Suprapubic skin (tissue), 4 donors: ENCODE measurements around the gene RNF40. TPM values are rescaled to one million over a fixed set of nuclear protein-coding genes. Genes with fewer than 3 reads are reported as not detected.

Source experiments
- DNase-seq, 2 donors: peaks; one replicate each; pipeline ENCODE4 v3.0.0-alpha.2; 2019; ENCODE audit warnings: low spot score in 2 of 2
- H3K27ac ChIP-seq: fragments of 200-600 bp; sonication (generic); one replicate; pipeline ENCODE4 v1.5.1; 2019
- H3K27me3 ChIP-seq: fragments of 200-600 bp; sonication (generic); one replicate; pipeline ENCODE4 v1.5.1; 2019
- H3K36me3 ChIP-seq: fragments of 200-600 bp; sonication (generic); one replicate; pipeline ENCODE4 v1.5.1; 2019
- H3K4me1 ChIP-seq: fragments of 200-600 bp; sonication (generic); one replicate; pipeline ENCODE4 v1.5.1; 2019
- H3K4me3 ChIP-seq: fragments of 200-600 bp; sonication (generic); one replicate; pipeline ENCODE4 v1.5.1; 2019; ENCODE audit warnings: mild to moderate bottlenecking
- H3K9me3 ChIP-seq: fragments of 200-600 bp; sonication (generic); one replicate; pipeline ENCODE4 v1.5.1; 2019
- CTCF ChIP-seq, 2 donors: fragments of 200-600 bp in 1 of 2; fragments of 450-650 bp in 1 of 2; sonication (generic) in 1 of 2; IDR thresholded peaks; one replicate each; pipeline ENCODE4 v1.5.1; 2016 to 2019; ENCODE audit warnings: antibody characterized with exemption in 2 of 2, mild to moderate bottlenecking in 1 of 2, moderate library complexity in 1 of 2
- EP300 ChIP-seq: sonication (generic); formaldehyde crosslinking; IDR thresholded peaks from one replicate; pipeline ENCODE4 v1.6.1; 2017; ENCODE audit warnings: antibody characterized with exemption
- POLR2A ChIP-seq, 2 donors: fragments of 450-650 bp; IDR thresholded peaks; one replicate each; pipeline ENCODE4 v1.6.1; 2017; ENCODE audit warnings: antibody characterized with exemption in 2 of 2, mild to moderate bottlenecking in 2 of 2, moderate library complexity in 2 of 2
- POLR2AphosphoS5 ChIP-seq, 3 donors: sonication (generic); formaldehyde crosslinking; IDR thresholded peaks; one replicate each; pipeline ENCODE4 v1.6.1; 2017; ENCODE audit warnings: antibody characterized with exemption in 3 of 3
- WGBS: methylation state at CpG from one replicate; pipeline ENCODE4 v1.1.5; 2018; 5-methylcytosine and 5-hydroxymethylcytosine counted together
- total RNA-seq, 4 donors: library from RNA; depleted of rRNA; stranded (reverse); fragments of >200 nt; gene quantifications; one replicate each; pipeline ENCODE4 v1.1.0, GENCODE V29; 2016

Gene RNF40
- total RNA-seq = 10 to 100 TPM; 65.6 to 89.7 (median 76.5) TPM

- Histone ChIP-seq H3K27me3 (no peaks in the 10 kb centered on the region), H3K4me1 (peaks cover 29% of the 10 kb centered on the region)
- peak; percentile 98 for DNase-seq
Measured at GRCh38 chr16:30761928-30762902, at the start of gene RNF40, which contains the start of gene CFAP119. TSS of gene RNF40 (plus strand) at chr16:30762322. CDS start at chr16:30762546, 224 bp downstream. TSS of gene CFAP119 (minus strand) at chr16:30762062. CDS start at chr16:30761748, 314 bp downstream.

GRCh38 chr16:30715750-30716445 is 46.2 kb upstream of the RNF40 start:
- Histone ChIP-seq H3K27me3 (no peaks in the 10 kb centered on the region), H3K27ac (no peak overlapping the region), H3K36me3 (peaks cover 97% of the 10 kb centered on the region), H3K4me1 (no peaks in the 10 kb centered on the region), H3K9me3 (no peaks in the 10 kb centered on the region), H3K4me3 (no peak overlapping the region)
- 87% methylated on average over 17 of the region's 17 CpGs for WGBS
- TF ChIP-seq EP300 (no peak), CTCF (IDR thresholded peaks at IDR 0.05) (no peak), POLR2A (IDR thresholded peaks at IDR 0.05) (no peak), POLR2AphosphoS5 (IDR thresholded peaks at IDR 0.05) (no peak)
- DNase-seq = no peak

More at GRCh38 chr16:30761928-30762902, at the start of gene RNF40, which contains the start of gene CFAP119:
- Histone ChIP-seq H3K36me3 (peaks cover 42% of the 10 kb centered on the region), H3K9me3 (no peaks in the 10 kb centered on the region), H3K27ac (peak within 1 kb of the TSS; percentile 83), H3K4me3 (peak within 1 kb of the TSS; percentile 87)
- 0% methylated on average over 30 of the region's 60 CpGs for WGBS
- no peak for TF ChIP-seq CTCF (IDR thresholded peaks at IDR 0.05)
- TF ChIP-seq POLR2A (IDR thresholded peaks at IDR 0.05) = peak in 1 of 2 donors; percentile 66
- peak in 2 of 3 donors; percentile 34 to 45 for TF ChIP-seq POLR2AphosphoS5 (IDR thresholded peaks at IDR 0.05)

GRCh38 chr16:30720086-30720485 is 42.0 kb upstream of the RNF40 start:
- H3K27ac ChIP-seq = no peak overlapping the region
- H3K4me3 ChIP-seq = no peak overlapping the region
- TF ChIP-seq POLR2AphosphoS5 (IDR thresholded peaks at IDR 0.05) = no peak
- no peak for TF ChIP-seq EP300
- TF ChIP-seq POLR2A (IDR thresholded peaks at IDR 0.05) = no peak
- TF ChIP-seq CTCF (IDR thresholded peaks at IDR 0.05) = no peak
- H3K4me1 ChIP-seq = no peaks in the 10 kb centered on the region
- no peak for DNase-seq
- H3K36me3 ChIP-seq = peaks cover 97% of the 10 kb centered on the region
- H3K9me3 ChIP-seq = no peaks in the 10 kb centered on the region
- no peaks in the 10 kb centered on the region for H3K27me3 ChIP-seq
- 93% methylated on average over 11 of the region's 11 CpGs for WGBS

- no peak overlapping the region for H3K27ac ChIP-seq
- no peak overlapping the region for H3K4me3 ChIP-seq
- DNase-seq = no peak
- H3K9me3 ChIP-seq = no peaks in the 10 kb centered on the region
- no peaks in the 10 kb centered on the region for H3K27me3 ChIP-seq
- no peak for TF ChIP-seq POLR2A (IDR thresholded peaks at IDR 0.05)
- TF ChIP-seq EP300 = no peak
- no peak for TF ChIP-seq POLR2AphosphoS5 (IDR thresholded peaks at IDR 0.05)
- TF ChIP-seq CTCF (IDR thresholded peaks at IDR 0.05) = no peak
- peaks cover 97% of the 10 kb centered on the region for H3K36me3 ChIP-seq
- H3K4me1 ChIP-seq = no peaks in the 10 kb centered on the region
- 88% methylated on average over 8 of the region's 9 CpGs for WGBS
Measured at GRCh38 chr16:30720694-30721093, 41.4 kb upstream of the RNF40 start.
